ENCODE measurements around the gene FOXB1.

- TF ChIP-seq POLR2A (IDR thresholded peaks at IDR 0.05): no peak
- no peak for TF ChIP-seq POLR2AphosphoS5 (IDR thresholded peaks at IDR 0.05; ENCODE audit: insufficient read depth in 1 of 2, low read depth in 1 of 2)
Observed at GRCh38 chr15:59994526-59994887, 9.6 kb upstream of the FOXB1 start.

Measured in vagina (tissue), 2 donors.